ENCODE measurements around the gene FAM168A. TPM values are rescaled to one million over a fixed set of nuclear protein-coding genes. Genes with fewer than 3 reads are reported as not detected.
A peak's percentile ranks its signal among the peaks of the same experiment; 100 is the strongest.

The FAM168A gene
- total and polyA plus RNA-seq, 4 donors: 4.8 to 14.6 (median 9.1) TPM

DNA sequence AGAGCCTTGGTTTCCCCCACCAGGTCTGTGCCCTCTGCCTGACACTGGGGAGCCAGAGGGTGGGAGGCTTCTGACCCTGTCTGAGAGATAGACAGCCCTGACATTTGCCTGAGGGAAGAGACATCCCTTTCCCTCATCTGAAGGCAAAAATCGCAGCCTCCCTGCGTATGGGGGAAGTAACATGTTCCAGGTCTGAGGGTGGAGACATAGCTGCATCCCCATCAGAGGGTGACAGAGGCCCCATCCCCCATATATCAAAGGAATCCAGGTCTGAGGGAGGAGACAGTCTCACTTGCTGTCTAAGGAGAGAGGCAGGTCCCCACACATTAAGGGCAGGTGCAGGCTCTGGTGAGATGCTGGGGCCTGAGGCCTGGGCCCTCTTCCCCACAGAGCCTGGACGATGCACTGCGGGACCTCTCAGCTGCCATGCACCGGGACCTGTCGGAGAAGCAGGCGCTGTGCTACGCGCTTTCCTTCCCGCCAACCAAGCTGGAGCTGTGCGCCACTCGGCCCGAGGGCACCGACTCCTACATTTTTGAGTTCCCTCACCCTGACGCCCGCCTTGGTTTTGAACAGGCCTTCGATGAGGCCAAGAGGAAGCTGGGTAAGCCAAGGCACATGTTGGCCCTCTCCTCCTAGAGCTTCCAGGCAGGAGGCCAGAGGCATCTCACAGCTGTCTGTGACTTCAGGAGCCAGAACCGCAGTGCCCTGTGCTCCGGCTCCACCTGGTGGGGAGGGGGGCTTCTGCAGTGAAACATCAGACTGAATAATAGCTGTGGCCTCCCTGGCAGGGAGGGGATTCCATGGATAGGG is 237.8 kb downstream of the FAM168A start:
- Histone ChIP-seq H3K36me3 (ENCODE audit: control insufficient read depth in 4 of 4, insufficient read depth in 3 of 4, low read depth in 1 of 4, low read length in 3 of 4) (no peaks in the 10 kb centered on the region), H3K27ac (ENCODE audit: low read depth in 1 of 2, low read length in 2 of 2) (no peak overlapping the region), H3K4me3 (ENCODE audit: low read depth in 1 of 3, low read length in 3 of 3) (no peak overlapping the region), H3K9me3 (ENCODE audit: control insufficient read depth in 4 of 4, low read length in 3 of 4) (no peaks in the 10 kb centered on the region), H3K27me3 (ENCODE audit: control insufficient read depth in 4 of 4, insufficient read depth in 4 of 4, low read length in 3 of 4) (no peaks in the 10 kb centered on the region), H3K4me1 (ENCODE audit: control insufficient read depth in 4 of 4, insufficient read depth in 4 of 4, low read length in 3 of 4) (no peaks in the 10 kb centered on the region), H3K9ac (ENCODE audit: low read depth in 1 of 2, low read length in 2 of 2) (no peak overlapping the region)
- TF ChIP-seq FOXA2 (IDR thresholded peaks at IDR 0.05): no peak
- TF ChIP-seq EGR1 (IDR thresholded peaks at IDR 0.05; ENCODE audit: low read depth in 2 of 2): no peak
- TF ChIP-seq HNF4A (conservative IDR thresholded peaks at IDR 0.05): no peak
- TF ChIP-seq CTCF (IDR thresholded peaks at IDR 0.05; ENCODE audit: low read depth, low read length, missing input control): peak; percentile 21
- TF ChIP-seq SP1 (IDR thresholded peaks at IDR 0.05): no peak
- peak in 1 of 2 donors; percentile 52 for TF ChIP-seq RAD21 (IDR thresholded peaks at IDR 0.05)
- WGBS: 92% methylated on average over 19 of the region's 19 CpGs
- no peak for DNase-seq (ENCODE audit: low spot score)

GRCh38 chr11:73359341-73359740 is 238.6 kb downstream of the FAM168A start:
- WGBS: 85% methylated on average over 11 of the region's 11 CpGs
- TF ChIP-seq TAF1 (conservative IDR thresholded peaks at IDR 0.05) (no peak), JUND (IDR thresholded peaks at IDR 0.05) (no peak), NR2F2 (IDR thresholded peaks at IDR 0.05) (no peak), HNF4A (conservative IDR thresholded peaks at IDR 0.05) (no peak), GABPA (IDR thresholded peaks at IDR 0.05 in 1 of 2, conservative IDR thresholded peaks at IDR 0.05 in 1 of 2) (no peak), CTCF (IDR thresholded peaks at IDR 0.05; ENCODE audit: low read depth, low read length, missing input control) (no peak), SP1 (IDR thresholded peaks at IDR 0.05) (no peak), ATF3 (IDR thresholded peaks at IDR 0.05) (no peak), FOXA1 (IDR thresholded peaks at IDR 0.05) (no peak), RXRA (IDR thresholded peaks at IDR 0.05) (no peak), RAD21 (IDR thresholded peaks at IDR 0.05) (no peak), REST (IDR thresholded peaks at IDR 0.05) (no peak), YY1 (IDR thresholded peaks at IDR 0.05) (no peak), HNF4G (IDR thresholded peaks at IDR 0.05) (no peak), FOXA2 (IDR thresholded peaks at IDR 0.05) (no peak), EGR1 (IDR thresholded peaks at IDR 0.05; ENCODE audit: low read depth in 2 of 2) (no peak)
- TF ChIP-seq, protein P1, sequence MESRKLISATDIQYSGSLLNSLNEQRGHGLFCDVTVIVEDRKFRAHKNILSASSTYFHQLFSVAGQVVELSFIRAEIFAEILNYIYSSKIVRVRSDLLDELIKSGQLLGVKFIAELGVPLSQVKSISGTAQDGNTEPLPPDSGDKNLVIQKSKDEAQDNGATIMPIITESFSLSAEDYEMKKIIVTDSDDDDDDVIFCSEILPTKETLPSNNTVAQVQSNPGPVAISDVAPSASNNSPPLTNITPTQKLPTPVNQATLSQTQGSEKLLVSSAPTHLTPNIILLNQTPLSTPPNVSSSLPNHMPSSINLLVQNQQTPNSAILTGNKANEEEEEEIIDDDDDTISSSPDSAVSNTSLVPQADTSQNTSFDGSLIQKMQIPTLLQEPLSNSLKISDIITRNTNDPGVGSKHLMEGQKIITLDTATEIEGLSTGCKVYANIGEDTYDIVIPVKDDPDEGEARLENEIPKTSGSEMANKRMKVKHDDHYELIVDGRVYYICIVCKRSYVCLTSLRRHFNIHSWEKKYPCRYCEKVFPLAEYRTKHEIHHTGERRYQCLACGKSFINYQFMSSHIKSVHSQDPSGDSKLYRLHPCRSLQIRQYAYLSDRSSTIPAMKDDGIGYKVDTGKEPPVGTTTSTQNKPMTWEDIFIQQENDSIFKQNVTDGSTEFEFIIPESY (IDR thresholded peaks at IDR 0.05): no peak
- TF ChIP-seq, protein P2, sequence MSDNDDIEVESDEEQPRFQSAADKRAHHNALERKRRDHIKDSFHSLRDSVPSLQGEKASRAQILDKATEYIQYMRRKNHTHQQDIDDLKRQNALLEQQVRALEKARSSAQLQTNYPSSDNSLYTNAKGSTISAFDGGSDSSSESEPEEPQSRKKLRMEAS (IDR thresholded peaks at IDR 0.05): no peak
- Histone ChIP-seq H3K27me3 (ENCODE audit: control insufficient read depth in 4 of 4, insufficient read depth in 4 of 4, low read length in 3 of 4) (no peaks in the 10 kb centered on the region), H3K4me1 (ENCODE audit: control insufficient read depth in 4 of 4, insufficient read depth in 4 of 4, low read length in 3 of 4) (no peaks in the 10 kb centered on the region), H3K4me3 (ENCODE audit: low read depth in 1 of 3, low read length in 3 of 3) (no peak overlapping the region), H3K9me3 (ENCODE audit: control insufficient read depth in 4 of 4, low read length in 3 of 4) (no peaks in the 10 kb centered on the region), H3K36me3 (ENCODE audit: control insufficient read depth in 4 of 4, insufficient read depth in 3 of 4, low read depth in 1 of 4, low read length in 3 of 4) (no peaks in the 10 kb centered on the region), H3K9ac (ENCODE audit: low read depth in 1 of 2, low read length in 2 of 2) (no peak overlapping the region), H3K27ac (ENCODE audit: low read depth in 1 of 2, low read length in 2 of 2) (no peak overlapping the region)
- no peak for DNase-seq (ENCODE audit: low spot score)

Data from liver (tissue), 9 donors.